ENCODE measurements around the gene SUGP2. TPM values are rescaled to one million over a fixed set of nuclear protein-coding genes. Genes with fewer than 3 reads are reported as not detected.

Gene SUGP2
- total RNA-seq, 1 experiment from 2014 or later = 112 TPM

GRCh38 chr19:19042732-19043280, 9.5 kb upstream of the SUGP2 start:
- ChIA-PET CTCF (no interaction called here), POLR2A (no interaction called here)
- DNase-seq (ENCODE audit: low read depth, low spot score) (no peak), ATAC-seq (no peak; the same call in 1 of the 2 replicates)
- Histone ChIP-seq H3K36me3 (ENCODE audit: control insufficient read depth, insufficient read depth, low read length) (no peaks in the 10 kb centered on the region), H3K9me3 (ENCODE audit: control insufficient read depth, insufficient read depth, low read depth, low read length) (no peaks in the 10 kb centered on the region), H3K27me3 (ENCODE audit: control insufficient read depth, insufficient read depth, low read length) (no peaks in the 10 kb centered on the region), H3K4me3 (ENCODE audit: low read depth in 2 of 2, low read length in 2 of 2) (no peak overlapping the region), H3K27ac (ENCODE audit: low read length) (no peak overlapping the region), H3K4me1 (ENCODE audit: control insufficient read depth, insufficient read depth, low read length) (no peaks in the 10 kb centered on the region; the same call in 1 of the 2 replicates)
- no TSS peak for BruUV-seq (replicated peaks)
- TF ChIP-seq POLR2AphosphoS5 (IDR thresholded peaks at IDR 0.05; ENCODE audit: low read depth, low read length) (no peak), SIN3A (IDR thresholded peaks at IDR 0.05; ENCODE audit: borderline replicate concordance, insufficient read depth, low read depth, low read length) (no peak), TCF7L2 (IDR thresholded peaks at IDR 0.05; ENCODE audit: low read depth, low read length) (no peak), REST (IDR thresholded peaks at IDR 0.05; ENCODE audit: insufficient read depth in 1 of 2, low read depth in 2 of 2, low read length in 1 of 2) (no peak), CTCF (IDR thresholded peaks at IDR 0.05) (no peak)
- intact Hi-C loops (cut with micrococcal nuclease; ENCODE audit: unreplicated experiment) (no loop called here), in situ Hi-C loops (cut with HindIII; ENCODE audit: low pct_unique_long_range_greater_than_20kb, low sequenced_read_pairs) (no loop called here)

GRCh38 chr19:19040417-19040816, 7.1 kb upstream of the SUGP2 start:
- no peaks in the 10 kb centered on the region for H3K36me3 ChIP-seq (ENCODE audit: control insufficient read depth, insufficient read depth, low read length)
- no peaks in the 10 kb centered on the region for H3K27me3 ChIP-seq (ENCODE audit: control insufficient read depth, insufficient read depth, low read length)
- no peak for TF ChIP-seq POLR2AphosphoS5 (IDR thresholded peaks at IDR 0.05; ENCODE audit: low read depth, low read length)
- no peak for TF ChIP-seq TCF7L2 (IDR thresholded peaks at IDR 0.05; ENCODE audit: low read depth, low read length)
- TF ChIP-seq REST (IDR thresholded peaks at IDR 0.05; ENCODE audit: insufficient read depth in 1 of 2, low read depth in 2 of 2, low read length in 1 of 2) = no peak
- no peak for TF ChIP-seq CTCF (IDR thresholded peaks at IDR 0.05)
- no peak for TF ChIP-seq SIN3A (IDR thresholded peaks at IDR 0.05; ENCODE audit: borderline replicate concordance, insufficient read depth, low read depth, low read length)
- no peaks in the 10 kb centered on the region; the same call in 1 of the 2 replicates for H3K4me1 ChIP-seq (ENCODE audit: control insufficient read depth, insufficient read depth, low read length)
- H3K9me3 ChIP-seq (ENCODE audit: control insufficient read depth, insufficient read depth, low read depth, low read length) = no peaks in the 10 kb centered on the region
- DNase-seq (ENCODE audit: low read depth, low spot score) (no peak), ATAC-seq (peak; percentile 52; the same call in 1 of the 2 replicates)
- H3K27ac ChIP-seq (ENCODE audit: low read length) = no peak overlapping the region
- H3K4me3 ChIP-seq (ENCODE audit: low read depth in 2 of 2, low read length in 2 of 2) = no peak overlapping the region
- POLR2A ChIA-PET = no interaction called here
- CTCF ChIA-PET = no interaction called here
- no TSS peak for BruUV-seq (replicated peaks)
- intact Hi-C loops (cut with micrococcal nuclease; ENCODE audit: unreplicated experiment) = no loop called here
- in situ Hi-C loops (cut with HindIII; ENCODE audit: low pct_unique_long_range_greater_than_20kb, low sequenced_read_pairs) = no loop called here
